Osteocyte (in vitro differentiated cells): ENCODE results near the gene CPN1. TPM values are rescaled to one million over a fixed set of nuclear protein-coding genes. Genes with fewer than 3 reads are reported as not detected.

Experiments used
- DNase-seq: peaks from one replicate; pipeline ENCODE4 v3.0.0; 2021; ENCODE audit warnings: mixed read lengths; ENCODE audit not compliant: unreplicated experiment; ENCODE audit errors: extremely low spot score
- H3K27ac Mint-ChIP-seq: one replicate; pipeline ENCODE4 v1.8.0; 2021; ENCODE audit warnings: mild to moderate bottlenecking, mixed read lengths; ENCODE audit not compliant: unreplicated experiment
- H3K27me3 Mint-ChIP-seq: one replicate; pipeline ENCODE4 v1.8.0; 2021; ENCODE audit warnings: mixed read lengths; ENCODE audit not compliant: unreplicated experiment
- H3K36me3 Mint-ChIP-seq: one replicate; pipeline ENCODE4 v1.8.0; 2021; ENCODE audit warnings: mixed read lengths; ENCODE audit not compliant: unreplicated experiment
- H3K4me1 Mint-ChIP-seq: one replicate; pipeline ENCODE4 v1.8.0; 2021; ENCODE audit warnings: mixed read lengths; ENCODE audit not compliant: unreplicated experiment
- H3K4me3 Mint-ChIP-seq: one replicate; pipeline ENCODE4 v1.8.0; 2021; ENCODE audit warnings: mild to moderate bottlenecking, moderate library complexity, mixed read lengths; ENCODE audit not compliant: unreplicated experiment
- H3K9me3 Mint-ChIP-seq: one replicate; pipeline ENCODE4 v1.8.0; 2021; ENCODE audit warnings: mixed read lengths; ENCODE audit not compliant: unreplicated experiment
- total RNA-seq: library from RNA; stranded (reverse); gene quantifications from 2 replicates; pipeline ENCODE4 v1.2.1, GENCODE V29; 2021
- TF ChIP-seq, protein P1 (sequence below): fragments of 200-600 bp; sonication (generic); IDR thresholded peaks from 2 replicates; pipeline ENCODE4 v1.5.0; 2021; ENCODE audit warnings: antibody characterized with exemption, mild to moderate bottlenecking, moderate library complexity

CPN1 gene
- total RNA-seq, 1 donor from 2014 or later: not detected

- DNase-seq: no peak
- Mint-ChIP-seq H3K36me3 (peaks cover 6% of the 10 kb centered on the region), H3K27me3 (no peaks in the 10 kb centered on the region), H3K4me3 (no peak overlapping the region), H3K9me3 (no peaks in the 10 kb centered on the region), H3K27ac (peak overlapping the region; percentile 85), H3K4me1 (peaks cover 63% of the 10 kb centered on the region)
- TF ChIP-seq, protein P1, sequence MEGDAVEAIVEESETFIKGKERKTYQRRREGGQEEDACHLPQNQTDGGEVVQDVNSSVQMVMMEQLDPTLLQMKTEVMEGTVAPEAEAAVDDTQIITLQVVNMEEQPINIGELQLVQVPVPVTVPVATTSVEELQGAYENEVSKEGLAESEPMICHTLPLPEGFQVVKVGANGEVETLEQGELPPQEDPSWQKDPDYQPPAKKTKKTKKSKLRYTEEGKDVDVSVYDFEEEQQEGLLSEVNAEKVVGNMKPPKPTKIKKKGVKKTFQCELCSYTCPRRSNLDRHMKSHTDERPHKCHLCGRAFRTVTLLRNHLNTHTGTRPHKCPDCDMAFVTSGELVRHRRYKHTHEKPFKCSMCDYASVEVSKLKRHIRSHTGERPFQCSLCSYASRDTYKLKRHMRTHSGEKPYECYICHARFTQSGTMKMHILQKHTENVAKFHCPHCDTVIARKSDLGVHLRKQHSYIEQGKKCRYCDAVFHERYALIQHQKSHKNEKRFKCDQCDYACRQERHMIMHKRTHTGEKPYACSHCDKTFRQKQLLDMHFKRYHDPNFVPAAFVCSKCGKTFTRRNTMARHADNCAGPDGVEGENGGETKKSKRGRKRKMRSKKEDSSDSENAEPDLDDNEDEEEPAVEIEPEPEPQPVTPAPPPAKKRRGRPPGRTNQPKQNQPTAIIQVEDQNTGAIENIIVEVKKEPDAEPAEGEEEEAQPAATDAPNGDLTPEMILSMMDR: no peak
These were observed 86.4 kb downstream of the CPN1 start for GRCh38 chr10:99995269-99995668.

GRCh38 chr10:99994801-99995200 lies 86.9 kb downstream of the CPN1 start:
- no peak for DNase-seq
- H3K4me3 Mint-ChIP-seq: no peak overlapping the region
- no peaks in the 10 kb centered on the region for H3K9me3 Mint-ChIP-seq
- H3K36me3 Mint-ChIP-seq: peaks cover 6% of the 10 kb centered on the region
- TF ChIP-seq, protein P1: no peak
- peak overlapping the region; percentile 85 for H3K27ac Mint-ChIP-seq
- no peaks in the 10 kb centered on the region for H3K27me3 Mint-ChIP-seq
- peaks cover 58% of the 10 kb centered on the region for H3K4me1 Mint-ChIP-seq

DNA sequence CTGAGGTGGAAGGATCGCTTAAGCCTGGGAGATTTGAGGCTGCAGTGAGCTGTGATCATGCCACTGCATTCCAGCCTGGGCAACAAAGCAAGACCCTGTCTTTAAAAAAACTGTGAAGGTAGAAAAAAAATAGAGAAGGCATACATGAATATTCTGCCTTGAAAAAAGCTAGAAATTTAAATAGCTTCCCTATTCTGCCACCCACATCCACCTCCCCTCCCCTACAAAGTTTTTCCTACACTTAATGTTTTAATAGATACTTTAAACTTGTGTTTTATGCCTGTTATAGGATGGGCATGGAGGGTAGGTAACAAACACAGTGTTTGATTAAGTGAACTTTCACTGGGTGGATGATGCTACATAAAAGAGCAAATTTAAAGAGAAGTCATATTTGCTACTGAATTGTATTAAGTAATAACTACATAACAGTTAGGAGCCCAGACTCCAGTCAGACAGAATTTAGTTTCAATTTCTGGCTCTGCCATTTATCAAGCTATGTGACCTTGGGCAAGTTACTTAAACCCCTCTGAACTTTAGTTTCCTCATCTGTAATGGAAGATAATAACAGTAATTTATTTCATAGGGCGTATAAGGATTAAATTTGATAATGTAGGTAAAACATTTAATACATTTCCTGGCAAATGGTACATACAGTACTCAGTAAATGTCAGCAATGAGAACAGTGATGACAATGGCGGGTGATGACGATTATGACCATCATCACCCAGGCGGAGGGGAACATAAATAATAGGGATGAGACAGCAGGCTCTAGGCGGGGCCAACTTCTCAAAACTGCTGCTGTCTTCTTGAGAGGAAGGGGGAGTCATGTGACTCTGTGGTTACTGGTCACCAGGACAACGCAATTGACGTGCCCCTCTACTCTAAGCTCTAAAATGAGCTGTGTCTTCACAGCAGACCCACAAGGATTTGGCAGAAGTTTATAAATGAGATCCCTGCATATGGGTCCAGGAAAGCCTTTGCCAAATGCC lies 87.7 kb downstream of the CPN1 start:
- DNase-seq: no peak
- peaks cover 6% of the 10 kb centered on the region for H3K36me3 Mint-ChIP-seq
- H3K4me3 Mint-ChIP-seq: peak overlapping the region; percentile 20
- peaks cover 50% of the 10 kb centered on the region for H3K4me1 Mint-ChIP-seq
- TF ChIP-seq, protein P1: no peak
- H3K27me3 Mint-ChIP-seq: no peaks in the 10 kb centered on the region
- peak overlapping the region; percentile 85 for H3K27ac Mint-ChIP-seq
- no peaks in the 10 kb centered on the region for H3K9me3 Mint-ChIP-seq

Other genes with a start within 250 kb of the CPN1 start
- gene DNMBP, start 71.9 kb downstream of the CPN1 start, total RNA-seq: 16.2 and 17.5 TPM in 2 replicates
- 28.2 and 34.4 TPM in 2 replicates for gene ERLIN1, start 104.2 kb upstream of the CPN1 start, total RNA-seq
- gene CHUK, start 147.7 kb upstream of the CPN1 start, total RNA-seq: 17.8 and 18.6 TPM in 2 replicates
- 18.7 and 18.9 TPM in 2 replicates for gene CWF19L1, start 185.8 kb upstream of the CPN1 start, total RNA-seq
- gene BLOC1S2, start 204.8 kb upstream of the CPN1 start, total RNA-seq: 23.7 and 27.5 TPM in 2 replicates
- not detected in 2 replicates for gene PKD2L1, start 248.4 kb upstream of the CPN1 start, total RNA-seq